H1 (cell line): Measurements from ENCODE around the gene FZD8. TPM values are rescaled to one million over a fixed set of nuclear protein-coding genes. Genes with fewer than 3 reads are reported as not detected.

Experiments used
- polyA plus RNA-seq, 7 experiments: library from polyadenylated mRNA; depleted of rRNA in 3 of 7; stranded (reverse) in 5 of 7; unstranded in 2 of 7; fragments of >200 nt in 5 of 7; fragments of 200-250 nt in 2 of 7; gene quantifications; 1 replicate in 5 of 7; 2 replicates in 1 of 7; 4 replicates in 1 of 7; pipeline versions ENCODE4 v1.2.1 to v1.2.3, GENCODE V29; 2011 to 2013; ENCODE audit warnings: missing spikeins in 2 of 7, mixed read lengths in 2 of 7
- total RNA-seq: library from RNA; stranded (reverse); fragmentation: NEBNext Ultra II Directional; extraction: Animal tissue kit (Norgen Biotek cat#: 25700); gene quantifications from 2 replicates; pipeline ENCODE4 v1.2.1, GENCODE V29; 2021
- TF ChIP-seq, protein P1 (sequence below): fragments of 300-600 bp; sonication (generic); IDR thresholded peaks from 2 replicates; pipeline ENCODE4 v1.7.1; 2012; ENCODE audit warnings: low read length, moderate library complexity, mild to moderate bottlenecking, inconsistent platforms; ENCODE audit not compliant: insufficient replicate concordance

FZD8 gene
- total and polyA plus RNA-seq, 2 of the 8 experiments (the other 6 are each of a cell fraction or from before 2014, with no cell fraction given): 4.8 to 7.1 TPM

DNA sequence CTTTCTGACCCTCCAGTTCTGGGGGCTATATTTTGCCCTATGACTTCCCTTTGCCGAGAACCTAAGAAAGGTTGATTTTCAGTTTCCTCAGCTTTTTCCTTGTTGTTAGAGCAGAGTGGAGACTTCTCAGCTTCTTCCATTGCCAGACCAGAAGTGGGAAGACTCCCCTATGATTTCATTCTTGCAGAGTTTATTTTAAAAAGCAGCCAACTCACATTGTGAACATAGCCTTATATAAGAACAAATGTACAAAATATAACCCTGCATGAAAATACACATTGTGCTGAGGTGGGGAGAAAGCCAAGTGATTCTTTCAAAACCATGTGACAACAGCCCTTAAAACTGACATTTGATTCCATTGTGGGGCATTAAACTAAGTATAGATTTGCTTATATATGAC, 33.8 kb upstream of the FZD8 start (continued):
- TF ChIP-seq, protein P1, sequence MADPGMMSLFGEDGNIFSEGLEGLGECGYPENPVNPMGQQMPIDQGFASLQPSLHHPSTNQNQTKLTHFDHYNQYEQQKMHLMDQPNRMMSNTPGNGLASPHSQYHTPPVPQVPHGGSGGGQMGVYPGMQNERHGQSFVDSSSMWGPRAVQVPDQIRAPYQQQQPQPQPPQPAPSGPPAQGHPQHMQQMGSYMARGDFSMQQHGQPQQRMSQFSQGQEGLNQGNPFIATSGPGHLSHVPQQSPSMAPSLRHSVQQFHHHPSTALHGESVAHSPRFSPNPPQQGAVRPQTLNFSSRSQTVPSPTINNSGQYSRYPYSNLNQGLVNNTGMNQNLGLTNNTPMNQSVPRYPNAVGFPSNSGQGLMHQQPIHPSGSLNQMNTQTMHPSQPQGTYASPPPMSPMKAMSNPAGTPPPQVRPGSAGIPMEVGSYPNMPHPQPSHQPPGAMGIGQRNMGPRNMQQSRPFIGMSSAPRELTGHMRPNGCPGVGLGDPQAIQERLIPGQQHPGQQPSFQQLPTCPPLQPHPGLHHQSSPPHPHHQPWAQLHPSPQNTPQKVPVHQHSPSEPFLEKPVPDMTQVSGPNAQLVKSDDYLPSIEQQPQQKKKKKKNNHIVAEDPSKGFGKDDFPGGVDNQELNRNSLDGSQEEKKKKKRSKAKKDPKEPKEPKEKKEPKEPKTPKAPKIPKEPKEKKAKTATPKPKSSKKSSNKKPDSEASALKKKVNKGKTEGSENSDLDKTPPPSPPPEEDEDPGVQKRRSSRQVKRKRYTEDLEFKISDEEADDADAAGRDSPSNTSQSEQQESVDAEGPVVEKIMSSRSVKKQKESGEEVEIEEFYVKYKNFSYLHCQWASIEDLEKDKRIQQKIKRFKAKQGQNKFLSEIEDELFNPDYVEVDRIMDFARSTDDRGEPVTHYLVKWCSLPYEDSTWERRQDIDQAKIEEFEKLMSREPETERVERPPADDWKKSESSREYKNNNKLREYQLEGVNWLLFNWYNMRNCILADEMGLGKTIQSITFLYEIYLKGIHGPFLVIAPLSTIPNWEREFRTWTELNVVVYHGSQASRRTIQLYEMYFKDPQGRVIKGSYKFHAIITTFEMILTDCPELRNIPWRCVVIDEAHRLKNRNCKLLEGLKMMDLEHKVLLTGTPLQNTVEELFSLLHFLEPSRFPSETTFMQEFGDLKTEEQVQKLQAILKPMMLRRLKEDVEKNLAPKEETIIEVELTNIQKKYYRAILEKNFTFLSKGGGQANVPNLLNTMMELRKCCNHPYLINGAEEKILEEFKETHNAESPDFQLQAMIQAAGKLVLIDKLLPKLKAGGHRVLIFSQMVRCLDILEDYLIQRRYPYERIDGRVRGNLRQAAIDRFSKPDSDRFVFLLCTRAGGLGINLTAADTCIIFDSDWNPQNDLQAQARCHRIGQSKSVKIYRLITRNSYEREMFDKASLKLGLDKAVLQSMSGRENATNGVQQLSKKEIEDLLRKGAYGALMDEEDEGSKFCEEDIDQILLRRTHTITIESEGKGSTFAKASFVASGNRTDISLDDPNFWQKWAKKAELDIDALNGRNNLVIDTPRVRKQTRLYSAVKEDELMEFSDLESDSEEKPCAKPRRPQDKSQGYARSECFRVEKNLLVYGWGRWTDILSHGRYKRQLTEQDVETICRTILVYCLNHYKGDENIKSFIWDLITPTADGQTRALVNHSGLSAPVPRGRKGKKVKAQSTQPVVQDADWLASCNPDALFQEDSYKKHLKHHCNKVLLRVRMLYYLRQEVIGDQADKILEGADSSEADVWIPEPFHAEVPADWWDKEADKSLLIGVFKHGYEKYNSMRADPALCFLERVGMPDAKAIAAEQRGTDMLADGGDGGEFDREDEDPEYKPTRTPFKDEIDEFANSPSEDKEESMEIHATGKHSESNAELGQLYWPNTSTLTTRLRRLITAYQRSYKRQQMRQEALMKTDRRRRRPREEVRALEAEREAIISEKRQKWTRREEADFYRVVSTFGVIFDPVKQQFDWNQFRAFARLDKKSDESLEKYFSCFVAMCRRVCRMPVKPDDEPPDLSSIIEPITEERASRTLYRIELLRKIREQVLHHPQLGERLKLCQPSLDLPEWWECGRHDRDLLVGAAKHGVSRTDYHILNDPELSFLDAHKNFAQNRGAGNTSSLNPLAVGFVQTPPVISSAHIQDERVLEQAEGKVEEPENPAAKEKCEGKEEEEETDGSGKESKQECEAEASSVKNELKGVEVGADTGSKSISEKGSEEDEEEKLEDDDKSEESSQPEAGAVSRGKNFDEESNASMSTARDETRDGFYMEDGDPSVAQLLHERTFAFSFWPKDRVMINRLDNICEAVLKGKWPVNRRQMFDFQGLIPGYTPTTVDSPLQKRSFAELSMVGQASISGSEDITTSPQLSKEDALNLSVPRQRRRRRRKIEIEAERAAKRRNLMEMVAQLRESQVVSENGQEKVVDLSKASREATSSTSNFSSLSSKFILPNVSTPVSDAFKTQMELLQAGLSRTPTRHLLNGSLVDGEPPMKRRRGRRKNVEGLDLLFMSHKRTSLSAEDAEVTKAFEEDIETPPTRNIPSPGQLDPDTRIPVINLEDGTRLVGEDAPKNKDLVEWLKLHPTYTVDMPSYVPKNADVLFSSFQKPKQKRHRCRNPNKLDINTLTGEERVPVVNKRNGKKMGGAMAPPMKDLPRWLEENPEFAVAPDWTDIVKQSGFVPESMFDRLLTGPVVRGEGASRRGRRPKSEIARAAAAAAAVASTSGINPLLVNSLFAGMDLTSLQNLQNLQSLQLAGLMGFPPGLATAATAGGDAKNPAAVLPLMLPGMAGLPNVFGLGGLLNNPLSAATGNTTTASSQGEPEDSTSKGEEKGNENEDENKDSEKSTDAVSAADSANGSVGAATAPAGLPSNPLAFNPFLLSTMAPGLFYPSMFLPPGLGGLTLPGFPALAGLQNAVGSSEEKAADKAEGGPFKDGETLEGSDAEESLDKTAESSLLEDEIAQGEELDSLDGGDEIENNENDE: no peak
- TF ChIP-seq, all 59 proteins: peak for 0
